8988T (cell line): ENCODE measurements around the gene EPHA1.
A peak's percentile ranks its signal among the peaks of the same experiment; 100 is the strongest.

Experiments
- DNase-seq: peaks from one replicate; pipeline ENCODE4 v3.0.0; 2011

EPHA1 gene

GRCh38 chr7:143387156-143387975, 21.3 kb downstream of the EPHA1 start:
- no peak for DNase-seq

DNA sequence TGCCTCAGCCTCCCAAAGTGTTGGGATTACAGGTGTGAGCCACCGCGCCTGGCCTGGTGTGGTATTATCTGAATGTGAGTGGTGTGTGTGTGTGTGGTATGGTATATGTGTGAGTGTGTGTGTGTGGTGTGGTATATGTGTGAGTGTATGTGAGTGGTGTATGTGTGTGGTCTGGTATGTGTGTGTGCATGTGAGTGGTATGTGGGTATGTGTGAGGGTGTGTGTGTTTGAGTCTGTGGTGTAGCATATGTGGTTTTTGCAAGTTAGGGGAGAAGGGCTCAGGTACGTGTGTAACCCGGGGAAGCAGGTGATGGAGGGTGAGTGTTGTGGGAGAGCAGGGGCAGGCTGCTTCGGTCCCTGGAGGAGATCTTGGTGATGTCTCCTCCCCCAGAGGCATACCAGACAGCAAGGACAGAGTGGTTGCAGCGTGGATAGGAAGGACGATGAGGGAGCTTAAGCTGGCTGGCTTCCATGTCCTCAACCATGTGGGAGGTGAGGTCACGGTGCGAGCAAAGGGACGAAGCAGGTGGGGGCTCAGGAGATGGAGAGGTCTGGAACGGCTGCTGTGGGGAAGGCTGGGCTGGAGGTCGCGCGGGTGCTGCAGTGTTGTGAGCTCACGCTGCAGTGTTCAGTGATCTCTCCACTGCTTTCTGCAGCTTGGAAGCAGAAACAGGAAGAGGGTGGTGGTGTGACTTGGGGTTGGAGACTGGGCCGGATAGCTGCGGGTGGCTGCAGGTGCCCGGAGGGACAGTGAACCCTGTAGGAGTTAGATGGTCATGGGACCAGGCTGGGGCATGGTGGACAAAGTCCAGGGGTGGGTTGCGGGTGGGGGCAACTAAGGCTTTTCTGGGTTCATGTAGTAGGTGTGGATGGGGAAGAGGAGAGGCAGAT, 22.5 kb downstream of the EPHA1 start:
- no peak for DNase-seq

DNA sequence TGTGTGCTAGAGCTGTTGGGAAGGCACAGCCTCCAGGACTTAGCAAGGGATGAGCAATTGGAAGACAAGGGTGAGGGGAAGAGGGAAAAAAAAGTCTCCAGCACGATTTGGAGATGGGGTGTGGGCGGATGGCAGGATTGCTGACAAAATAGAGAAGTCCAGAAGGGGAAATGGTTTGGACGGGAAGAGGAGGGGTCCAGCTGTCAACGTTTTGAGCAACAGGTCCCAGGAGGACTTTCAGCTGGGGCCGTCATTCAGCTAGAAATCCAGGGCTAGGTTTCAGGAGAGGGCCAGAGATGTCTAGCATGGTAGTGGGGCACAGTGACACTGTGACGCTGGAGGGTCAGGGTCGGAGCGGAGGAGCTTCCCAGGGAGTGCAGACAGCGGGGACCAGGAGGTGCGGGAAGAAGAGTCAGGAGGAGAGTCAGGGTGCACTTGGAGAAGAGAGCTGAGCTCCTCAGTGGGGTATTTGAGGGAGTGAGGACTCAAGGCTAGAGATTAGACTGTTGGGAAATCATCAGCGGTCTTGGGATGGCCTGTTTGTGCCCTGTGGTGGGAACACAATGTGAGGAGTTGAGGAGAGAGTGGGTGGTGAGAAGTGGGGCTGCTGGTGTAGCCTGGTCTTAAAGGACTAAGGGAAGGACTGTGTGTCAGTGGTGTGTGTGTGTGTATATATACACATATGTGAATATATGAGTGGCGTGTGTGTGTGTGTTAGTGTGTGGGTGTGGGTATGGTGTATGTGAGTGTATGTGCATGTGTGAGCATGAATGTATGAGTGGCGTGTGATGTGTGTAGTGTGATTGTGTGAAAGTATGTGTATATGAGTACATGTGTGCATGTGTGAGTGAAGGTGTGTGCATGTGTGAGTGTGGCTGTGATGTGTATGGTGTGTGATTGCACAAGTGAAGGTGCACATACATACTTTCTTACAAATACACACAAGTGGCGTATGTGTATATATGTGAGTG, 23.7 kb downstream of the EPHA1 start:
- DNase-seq, result no peak

- no peak for DNase-seq
Measured at GRCh38 chr7:143384148-143384547, 24.5 kb downstream of the EPHA1 start.

DNA sequence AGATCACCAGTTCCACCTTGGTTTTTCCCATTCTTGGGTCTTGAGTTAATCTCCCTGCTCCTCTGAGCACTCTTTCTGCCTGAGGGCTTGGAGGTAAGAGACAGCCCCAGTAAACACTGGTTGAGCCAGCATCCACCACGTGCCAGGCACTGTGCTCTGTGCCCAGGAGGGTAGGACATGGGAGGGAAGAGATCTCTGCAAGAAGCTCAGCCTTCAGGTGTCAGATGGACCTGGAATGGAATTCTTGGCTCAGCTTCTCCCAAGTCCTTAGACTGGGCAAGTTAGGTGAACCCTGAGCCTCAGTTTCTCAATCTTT, 25.1 kb downstream of the EPHA1 start:
- DNase-seq, result no peak

GRCh38 chr7:143382791-143383641, 25.6 kb downstream of the EPHA1 start:
- DNase-seq, result no peak

DNA sequence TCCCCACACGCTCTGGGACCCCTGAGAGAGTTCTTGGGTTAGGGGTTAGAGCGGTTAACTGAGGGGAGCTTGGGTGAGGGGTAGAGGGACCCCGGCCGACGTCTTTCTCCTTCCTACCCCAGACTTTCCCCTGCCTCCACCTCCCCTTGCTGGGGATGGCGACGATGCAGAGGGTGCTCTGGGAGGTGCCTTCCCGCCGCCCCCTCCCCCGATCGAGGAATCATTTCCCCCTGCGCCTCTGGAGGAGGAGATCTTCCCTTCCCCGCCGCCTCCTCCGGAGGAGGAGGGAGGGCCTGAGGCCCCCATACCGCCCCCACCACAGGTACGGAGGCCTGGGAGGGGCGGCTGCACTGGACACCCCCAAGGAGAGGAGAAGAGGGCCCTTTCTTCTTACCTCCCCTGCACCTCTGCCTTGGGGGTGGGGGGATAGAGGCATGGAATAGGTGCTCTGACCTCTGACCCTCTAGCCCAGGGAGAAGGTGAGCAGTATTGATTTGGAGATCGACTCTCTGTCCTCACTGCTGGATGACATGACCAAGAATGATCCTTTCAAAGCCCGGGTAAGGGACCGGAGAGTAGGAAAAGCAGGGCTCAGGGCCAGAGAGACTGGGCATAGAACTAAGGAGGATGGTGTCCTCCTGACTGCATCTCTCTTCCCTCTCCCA, 26.4 kb downstream of the EPHA1 start:
- DNase-seq, result no peak

DNA sequence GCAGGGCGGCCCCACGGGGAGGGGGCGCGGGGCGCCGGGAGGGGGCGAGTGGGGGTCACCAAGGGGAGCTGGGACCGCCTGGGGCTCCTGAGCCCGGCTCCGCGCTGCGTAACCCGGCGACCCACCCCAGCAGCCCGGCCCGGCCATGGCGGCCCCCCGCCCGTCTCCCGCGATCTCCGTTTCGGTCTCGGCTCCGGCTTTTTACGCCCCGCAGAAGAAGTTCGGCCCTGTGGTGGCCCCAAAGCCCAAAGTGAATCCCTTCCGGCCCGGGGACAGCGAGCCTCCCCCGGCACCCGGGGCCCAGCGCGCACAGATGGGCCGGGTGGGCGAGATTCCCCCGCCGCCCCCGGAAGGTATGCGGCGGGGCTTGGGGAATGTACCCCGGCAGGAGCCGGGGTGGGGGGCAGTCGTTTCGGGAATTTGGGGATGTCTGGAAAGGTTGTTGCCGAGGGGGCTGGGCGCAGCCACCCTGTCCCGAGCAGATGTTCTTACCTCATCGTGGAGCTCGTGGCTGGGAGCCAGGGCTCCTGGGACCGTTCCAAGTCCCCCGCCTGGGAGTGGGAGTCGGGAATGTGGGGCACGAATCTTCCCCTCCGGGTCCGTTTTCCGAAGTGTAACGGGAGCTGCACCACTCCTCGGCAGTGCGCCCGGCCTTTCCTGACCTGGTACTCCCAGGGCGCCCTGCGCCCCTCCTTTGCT, 27.1 kb downstream of the EPHA1 start:
- no peak for DNase-seq

GRCh38 chr7:143380646-143381426, 27.8 kb downstream of the EPHA1 start, which contains the start of gene ZYX:
Gene ZYX, plus strand, starts transcription at chr7:143381345. Its CDS starts 227 bp downstream, at chr7:143381572.
- DNase-seq, result peak; percentile 89

GRCh38 chr7:143380260-143380645, 28.4 kb downstream of the EPHA1 start:
- peak; percentile 75 for DNase-seq

DNA sequence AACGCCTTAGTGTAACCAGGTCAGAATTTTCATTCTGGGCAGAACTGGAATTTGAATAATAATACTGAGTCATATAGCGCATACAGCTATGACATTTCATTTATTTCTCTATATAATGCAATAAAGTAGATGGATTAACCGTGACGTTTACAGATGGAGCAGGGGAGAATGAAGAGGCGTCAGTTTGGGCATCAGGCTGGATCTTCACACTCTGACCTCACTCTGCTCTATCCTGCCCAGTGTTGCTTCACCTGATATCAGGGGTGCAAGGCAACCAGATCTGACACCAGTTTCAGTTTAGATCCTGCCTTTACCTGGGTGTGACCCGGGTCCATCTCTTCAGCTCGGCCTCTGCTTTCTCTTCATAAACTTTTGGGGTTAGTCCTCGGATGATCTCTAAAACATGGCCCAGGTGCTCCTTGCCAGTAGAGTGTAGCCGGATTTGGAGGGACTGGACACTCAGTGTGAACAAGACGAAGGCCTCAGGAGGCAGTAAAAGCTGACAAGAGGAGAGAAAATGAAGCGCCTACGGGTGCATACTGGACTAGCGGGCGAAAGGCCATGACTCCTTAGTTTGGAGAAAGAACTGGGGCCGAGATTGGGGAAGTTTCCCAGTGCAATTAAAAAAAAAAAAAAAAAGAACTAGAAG, 28.9 kb downstream of the EPHA1 start:
- DNase-seq, result no peak

GRCh38 chr7:143376396-143376795, 32.3 kb downstream of the EPHA1 start:
- no peak for DNase-seq

- DNase-seq, result no peak
Measured at GRCh38 chr7:143375298-143376034, 33.2 kb downstream of the EPHA1 start.

GRCh38 chr7:143374561-143374960, 34.1 kb downstream of the EPHA1 start:
- no peak for DNase-seq

- DNase-seq, result no peak
Measured at GRCh38 chr7:143373255-143373794, 35.3 kb downstream of the EPHA1 start.

GRCh38 chr7:143372070-143372469, 36.6 kb downstream of the EPHA1 start:
- no peak for DNase-seq

DNA sequence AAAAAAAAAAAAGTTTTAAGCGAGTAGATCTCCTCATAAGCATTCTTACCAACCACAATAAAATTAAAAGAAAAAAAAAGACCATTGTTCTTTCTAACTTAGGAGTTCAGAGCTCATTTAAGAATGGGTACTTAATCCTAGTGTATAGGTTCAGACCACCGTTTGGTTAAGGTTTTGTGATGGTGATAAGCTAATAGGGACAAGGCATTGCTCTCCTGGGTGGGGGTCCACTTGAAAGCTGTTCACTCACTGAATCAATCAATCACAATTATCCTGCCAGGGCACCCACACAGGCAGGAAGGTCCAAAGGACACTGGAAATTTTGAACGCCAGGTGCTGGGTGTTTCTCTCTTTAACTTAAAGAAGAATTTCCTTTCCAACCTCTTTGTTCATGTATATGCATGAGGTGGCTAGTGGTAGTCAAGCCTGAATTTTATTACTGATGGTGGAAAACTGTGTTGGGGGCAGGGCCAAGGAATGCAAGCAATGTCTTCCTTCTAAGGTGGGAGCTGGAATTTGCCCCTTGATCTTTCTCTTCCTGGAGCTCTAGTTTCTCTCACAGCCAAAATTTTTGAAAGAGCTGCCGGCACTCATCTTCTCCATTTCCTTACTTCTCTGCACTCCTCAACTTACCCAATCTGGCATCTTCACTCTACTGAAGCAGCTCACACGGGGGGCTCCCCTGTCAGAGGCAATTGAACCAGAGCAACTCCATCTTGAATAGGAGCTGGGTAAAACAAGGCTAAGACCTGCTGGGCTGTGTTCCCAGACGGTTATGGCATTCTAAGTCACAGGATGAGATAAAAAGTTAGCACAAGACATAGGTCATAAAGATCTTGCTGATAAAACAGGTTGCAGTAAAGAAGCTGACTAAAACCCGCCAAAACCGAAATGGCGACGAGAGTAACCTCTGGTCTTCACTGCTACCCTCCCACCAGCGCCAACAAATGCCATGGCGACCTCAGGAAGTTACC, 38.7 kb downstream of the EPHA1 start:
- no peak for DNase-seq
